Endothelial cell of umbilical vein (primary cell): ENCODE measurements around the gene MIF4GD. TPM values are rescaled to one million over a fixed set of nuclear protein-coding genes. Genes with fewer than 3 reads are reported as not detected.

ENCODE experiments used
- BruUV-seq: library from RNA; stranded (reverse); fragments of 400-500 nt; replicated peaks from 2 replicates; lab custom pipeline; 2021; lab: Mats Ljungman, UMichigan
- CTCF ChIA-PET: fragments of 300-600, 350-600 bp; sonication (Branson Sonifier 250); formaldehyde crosslinking; loops from one replicate; lab custom pipeline; 2021; ENCODE audit warnings: antibody characterized with exemption, inconsistent platforms; lab: Charles Lee
- POLR2A ChIA-PET: fragments of 300-600, 350-600 bp; sonication (Branson Sonifier 250); formaldehyde crosslinking; loops from one replicate; lab custom pipeline; 2021; ENCODE audit warnings: antibody characterized with exemption, inconsistent platforms; lab: Charles Lee
- DNase-seq: peaks from one replicate; pipeline ENCODE4 v3.0.0-alpha.2; 2011; ENCODE audit warnings: low read depth, low spot score
- FAIRE-seq: peaks from 2 replicates; lab custom pipeline; 2011; peaks lifted over from hg19 to GRCh38; lab: Jason Lieb, UNC
- H2AFZ ChIP-seq: 2 replicates; pipeline ENCODE4 v1.6.0; 2012; ENCODE audit warnings: low read depth, low read length, control low read depth, inconsistent platforms
- H3K27ac ChIP-seq: 2 replicates; pipeline ENCODE4 v1.5.1; 2011; ENCODE audit warnings: low read depth, mild to moderate bottlenecking, control low read depth, low read length, moderate library complexity; ENCODE audit not compliant: insufficient read depth
- H3K27me3 ChIP-seq, 2 experiments: 2 replicates each; pipeline versions ENCODE4 v1.6.0 to v1.6.1; 2011; ENCODE audit warnings: low read length in 2 of 2, mixed read lengths in 1 of 2; ENCODE audit not compliant: control insufficient read depth in 2 of 2, insufficient read depth in 2 of 2
- H3K36me3 ChIP-seq, 2 experiments: 2 replicates in 1 of 2; 3 replicates in 1 of 2; pipeline ENCODE4 v1.5.1; 2011; ENCODE audit warnings: low read length in 2 of 2, mild to moderate bottlenecking in 1 of 2, moderate library complexity in 1 of 2; ENCODE audit not compliant: control insufficient read depth in 2 of 2, insufficient read depth in 2 of 2; ENCODE audit errors: extremely low read depth in 1 of 2
- H3K4me1 ChIP-seq: 3 replicates; pipeline ENCODE4 v1.5.1; 2011; ENCODE audit warnings: mild to moderate bottlenecking, low read length; ENCODE audit not compliant: control insufficient read depth, insufficient read depth; ENCODE audit errors: extremely low read depth
- H3K4me2 ChIP-seq: 2 replicates; pipeline ENCODE4 v1.6.1; 2011; ENCODE audit warnings: low read length, control low read depth, mixed read lengths; ENCODE audit not compliant: insufficient read depth
- H3K4me3 ChIP-seq, 3 experiments: fragments of 200-600 bp in 1 of 3; sonication (generic), shearing (Covaris generic) in 1 of 3; replicated peaks in 1 of 3; 2 replicates each; pipeline ENCODE4 v1.5.1; 2011 to 2016; ENCODE audit warnings: control low read depth in 3 of 3, low read length in 3 of 3, mild to moderate bottlenecking in 2 of 3, inconsistent platforms in 1 of 3, low read depth in 1 of 3, moderate library complexity in 1 of 3; ENCODE audit not compliant: insufficient read depth in 1 of 3
- H3K79me2 ChIP-seq: 2 replicates; pipeline ENCODE4 v1.6.0; 2012; ENCODE audit warnings: low read length, inconsistent platforms; ENCODE audit not compliant: control insufficient read depth, insufficient read depth
- H3K9ac ChIP-seq: replicated peaks from 2 replicates; pipeline ENCODE3; 2011; ENCODE audit warnings: low read length, control low read depth; ENCODE audit not compliant: insufficient read depth; ENCODE audit errors: extremely low read depth
- H3K9me1 ChIP-seq: replicated peaks from 3 replicates; pipeline ENCODE4 v1.6.0; 2011; ENCODE audit warnings: mild to moderate bottlenecking, low read length; ENCODE audit not compliant: control insufficient read depth, insufficient read depth; ENCODE audit errors: extremely low read depth
- H3K9me3 ChIP-seq: replicated peaks from 2 replicates; pipeline ENCODE4 v1.5.1; 2012; ENCODE audit warnings: low read length, inconsistent platforms; ENCODE audit not compliant: control insufficient read depth, insufficient read depth
- H4K20me1 ChIP-seq: replicated peaks from 2 replicates; pipeline ENCODE3; 2011; ENCODE audit warnings: mild to moderate bottlenecking, low read length; ENCODE audit not compliant: control insufficient read depth, insufficient read depth; ENCODE audit errors: extremely low read depth
- EZH2 ChIP-seq: IDR thresholded peaks from 2 replicates; pipeline ENCODE4 v1.6.1; 2012; ENCODE audit warnings: borderline replicate concordance, low read depth, mild to moderate bottlenecking, moderate library complexity, low read length, inconsistent platforms; ENCODE audit not compliant: severe bottlenecking
- FOS ChIP-seq: IDR thresholded peaks from 2 replicates; pipeline ENCODE4 v1.6.1; 2011; ENCODE audit warnings: mild to moderate bottlenecking, low read length, moderate library complexity, borderline replicate concordance; ENCODE audit not compliant: insufficient read depth
- GATA2 ChIP-seq: IDR thresholded peaks from 2 replicates; pipeline ENCODE4 v1.7.0; 2011; ENCODE audit warnings: low read depth, mild to moderate bottlenecking, moderate library complexity, mixed read lengths, low read length; ENCODE audit not compliant: insufficient read length, insufficient read depth
- JUN ChIP-seq: IDR thresholded peaks from 2 replicates; pipeline ENCODE4 v1.6.1; 2011; ENCODE audit warnings: borderline replicate concordance, low read depth; ENCODE audit not compliant: insufficient read length, insufficient read depth
- MAX ChIP-seq: IDR thresholded peaks from 2 replicates; pipeline ENCODE4 v1.6.1; 2011; ENCODE audit not compliant: insufficient read depth, insufficient read length
- MYC ChIP-seq: IDR thresholded peaks from one replicate; pipeline ENCODE4 v1.6.1; 2011; ENCODE audit warnings: mild to moderate bottlenecking, low read depth, low read length
- POLR2A ChIP-seq: IDR thresholded peaks from 2 replicates; pipeline ENCODE4 v1.6.1; 2012; ENCODE audit warnings: low read depth, mild to moderate bottlenecking, control low read depth, low read length
- POLR2AphosphoS5 ChIP-seq: IDR thresholded peaks from 2 replicates; pipeline ENCODE4 v1.6.1; 2012; ENCODE audit warnings: low read depth, mild to moderate bottlenecking, control low read depth, low read length, moderate library complexity; ENCODE audit not compliant: insufficient read depth
- dilution Hi-C: fragments of 300-500 bp; cut with MboI; formaldehyde crosslinking; loops from one replicate; pipeline ENCODE4 v1.15.0; 2019; ENCODE audit warnings: low sequenced_read_pairs; ENCODE audit not compliant: extremely low pct_ligation_motif_present
- intact Hi-C: fragments of 100-400 bp; cut with micrococcal nuclease; formaldehyde crosslinking; loops from one replicate; pipeline ENCODE4 v1.10.0; 2022
- polyA plus RNA-seq, 4 experiments: library from polyadenylated mRNA; depleted of rRNA in 3 of 4; stranded (reverse) in 3 of 4; unstranded in 1 of 4; fragments of >200 nt; gene quantifications; 2 replicates each; pipeline versions ENCODE4 v1.2.1 to v1.2.3, GENCODE V29; 2011 to 2012; ENCODE audit warnings: missing spikeins in 1 of 4
- total RNA-seq: library from RNA; stranded (reverse); gene quantifications from 2 replicates; pipeline ENCODE4 v1.2.3, GENCODE V29; 2021
- TF ChIP-seq, protein P1 (sequence below), 2 donors: IDR thresholded peaks; 1 replicate in 1 of 2; 2 replicates in 1 of 2; pipeline ENCODE4 v1.5.1; 2011; ENCODE audit warnings: low read length in 2 of 2, mild to moderate bottlenecking in 2 of 2, moderate library complexity in 2 of 2, control low read depth in 1 of 2, inconsistent platforms in 1 of 2, low read depth in 1 of 2; ENCODE audit not compliant: insufficient read depth in 1 of 2; ENCODE audit errors: extremely low read depth in 1 of 2

MIF4GD gene
- total and polyA plus RNA-seq, 2 donors (not counting 3 experiments of a cell fraction or from before 2014, with no cell fraction given), result 12.4 to 35.7 TPM

DNA sequence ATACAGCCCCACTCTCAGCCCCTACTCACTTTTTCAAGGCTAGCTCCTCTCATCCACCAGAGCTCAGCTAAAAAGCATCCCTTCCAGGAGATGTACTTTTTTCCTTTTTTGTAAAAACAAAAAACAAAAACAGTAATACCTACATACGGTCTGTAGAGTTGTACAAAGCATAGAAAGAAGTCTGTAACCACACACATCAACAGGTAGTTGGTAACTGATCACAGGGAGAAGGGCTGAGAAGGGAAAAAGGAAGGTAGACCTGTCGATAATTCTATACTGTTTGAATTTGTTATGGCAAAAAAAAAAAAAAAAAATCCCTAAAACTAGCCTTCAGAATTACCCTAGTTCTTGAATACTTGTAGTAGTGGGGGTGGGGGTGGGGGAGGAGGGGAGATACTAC is 17.3 kb upstream of the MIF4GD start:
- Histone ChIP-seq H3K27me3 (no peaks in the 10 kb centered on the region), H2AFZ (no peak overlapping the region), H3K79me2 (peaks cover 8% of the 10 kb centered on the region), H3K9me3 (no peaks in the 10 kb centered on the region), H3K36me3 (peaks cover 0 to 10% of the 10 kb centered on the region in 2 experiments), H3K9me1 (no peaks in the 10 kb centered on the region), H3K27ac (no peak overlapping the region), H3K4me1 (peaks cover 8% of the 10 kb centered on the region), H3K4me2 (peak overlapping the region; percentile 83), H3K9ac (peak overlapping the region; percentile 72), H3K4me3 (peak overlapping the region; percentile 66 to 85 (median 75)), H4K20me1 (no peaks in the 10 kb centered on the region)
- intact Hi-C loops (loop anchor here (2.0 kb wide), 1 partner anchor 18 kb away; the partner anchor contains the start of gene MIF4GD), dilution Hi-C loops (no loop called here)
- CTCF ChIA-PET, result interaction anchor here (1.1 to 2.4 kb wide), 2 partner anchors 19 to 105 kb away, joined by 6 to 68 read pairs; partner anchors contain the start of gene MIF4GD
- DNase-seq (no peak), FAIRE-seq (no peak)
- BruUV-seq, result no TSS peak
- POLR2A ChIA-PET, result interaction anchor here (1.3 to 1.7 kb wide), 2 partner anchors 10 to 18 kb away, joined by 3 to 17 read pairs; partner anchors contain the start of gene MIF4GD
- TF ChIP-seq POLR2A (no peak), JUN (no peak), FOS (no peak), POLR2AphosphoS5 (no peak), EZH2 (no peak), GATA2 (no peak), MYC (no peak), MAX (no peak)
- TF ChIP-seq, protein P1, sequence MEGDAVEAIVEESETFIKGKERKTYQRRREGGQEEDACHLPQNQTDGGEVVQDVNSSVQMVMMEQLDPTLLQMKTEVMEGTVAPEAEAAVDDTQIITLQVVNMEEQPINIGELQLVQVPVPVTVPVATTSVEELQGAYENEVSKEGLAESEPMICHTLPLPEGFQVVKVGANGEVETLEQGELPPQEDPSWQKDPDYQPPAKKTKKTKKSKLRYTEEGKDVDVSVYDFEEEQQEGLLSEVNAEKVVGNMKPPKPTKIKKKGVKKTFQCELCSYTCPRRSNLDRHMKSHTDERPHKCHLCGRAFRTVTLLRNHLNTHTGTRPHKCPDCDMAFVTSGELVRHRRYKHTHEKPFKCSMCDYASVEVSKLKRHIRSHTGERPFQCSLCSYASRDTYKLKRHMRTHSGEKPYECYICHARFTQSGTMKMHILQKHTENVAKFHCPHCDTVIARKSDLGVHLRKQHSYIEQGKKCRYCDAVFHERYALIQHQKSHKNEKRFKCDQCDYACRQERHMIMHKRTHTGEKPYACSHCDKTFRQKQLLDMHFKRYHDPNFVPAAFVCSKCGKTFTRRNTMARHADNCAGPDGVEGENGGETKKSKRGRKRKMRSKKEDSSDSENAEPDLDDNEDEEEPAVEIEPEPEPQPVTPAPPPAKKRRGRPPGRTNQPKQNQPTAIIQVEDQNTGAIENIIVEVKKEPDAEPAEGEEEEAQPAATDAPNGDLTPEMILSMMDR (IDR thresholded peaks at IDR 0.05; ENCODE audit: extremely low read depth in 1 of 2, insufficient read depth in 1 of 2, low read depth in 1 of 2, low read length in 2 of 2), result no peak
